Natural killer cell (primary cell): ENCODE measurements around the gene DNAH7. TPM values are rescaled to one million over a fixed set of nuclear protein-coding genes. Genes with fewer than 3 reads are reported as not detected.

Experiments
- ATAC-seq, 3 donors: fragments of 150-1000 bp in 2 of 3; fragments of 200-7000 bp in 1 of 3; cut with Tn5 transposase; 1 replicate in 1 of 3; 2 replicates in 2 of 3; pipeline ENCODE4 v1.10.0; 2021; ENCODE audit warnings: mild to moderate bottlenecking in 2 of 3, moderate library complexity in 2 of 3
- DNase-seq, 2 donors: peaks; one replicate each; pipeline versions ENCODE4 v3.0.0 to v3.0.0-alpha.2; 2013 to 2021; ENCODE audit warnings: mixed read lengths in 1 of 2
- H3K27ac ChIP-seq: one replicate; pipeline ENCODE4 v1.5.1; 2013; ENCODE audit warnings: mild to moderate bottlenecking, low read length
- H3K27me3 ChIP-seq: one replicate; pipeline ENCODE4 v1.6.1; 2013; ENCODE audit warnings: low read length; ENCODE audit not compliant: control insufficient read depth, insufficient read depth
- H3K36me3 ChIP-seq: one replicate; pipeline ENCODE4 v1.6.1; 2013; ENCODE audit warnings: low read length; ENCODE audit not compliant: control insufficient read depth, insufficient read depth
- H3K4me1 ChIP-seq: one replicate; pipeline ENCODE4 v1.6.1; 2013; ENCODE audit warnings: low read length; ENCODE audit not compliant: control insufficient read depth, insufficient read depth
- H3K4me3 ChIP-seq: one replicate; pipeline ENCODE4 v1.5.1; 2013; ENCODE audit warnings: low read length
- H3K9me3 ChIP-seq: one replicate; pipeline ENCODE4 v1.6.1; 2013; ENCODE audit warnings: low read length; ENCODE audit not compliant: control insufficient read depth, insufficient read depth
- H3K27ac Mint-ChIP-seq, 2 donors: one replicate each; pipeline ENCODE4 v1.8.0; 2022; ENCODE audit warnings: mild to moderate bottlenecking in 2 of 2, mixed read lengths in 2 of 2, moderate library complexity in 1 of 2
- H3K27me3 Mint-ChIP-seq, 2 donors: one replicate each; pipeline ENCODE4 v1.8.0; 2022; ENCODE audit warnings: low read depth in 2 of 2, mixed read lengths in 2 of 2
- H3K36me3 Mint-ChIP-seq: one replicate; pipeline ENCODE4 v1.8.0; 2022; ENCODE audit warnings: mixed read lengths
- H3K4me1 Mint-ChIP-seq, 2 donors: one replicate each; pipeline ENCODE4 v1.8.0; 2022; ENCODE audit warnings: mixed read lengths in 2 of 2
- H3K4me3 Mint-ChIP-seq: one replicate; pipeline ENCODE4 v1.8.0; 2022; ENCODE audit warnings: mild to moderate bottlenecking, moderate library complexity, mixed read lengths
- H3K9me3 Mint-ChIP-seq, 2 donors: one replicate each; pipeline ENCODE4 v1.8.0; 2022; ENCODE audit warnings: mixed read lengths in 2 of 2
- WGBS: methylation state at CpG from one replicate; pipeline ENCODE4 v1.1.7; 2013; ENCODE audit warnings: missing lambda C conversion rate; ENCODE audit not compliant: insufficient coverage; 5-methylcytosine and 5-hydroxymethylcytosine counted together
- intact Hi-C: fragments of 100-400 bp; cut with micrococcal nuclease; formaldehyde crosslinking; loops from one replicate; pipeline ENCODE4 v1.14.2; 2022
- total RNA-seq, 4 donors: library from RNA; stranded (reverse); fragments of 120-200 nt in 1 of 4; gene quantifications; one replicate each; pipeline versions ENCODE4 v1.2.3 to v1.2.4, GENCODE V29; 2013 to 2022
- TF ChIP-seq, protein P1 (sequence below): fragments of 200-600 bp; IDR thresholded peaks from one replicate; pipeline ENCODE4 v1.8.0; 2022; ENCODE audit warnings: antibody characterized with exemption

DNAH7 gene
- total RNA-seq, 3 donors from 2014 or later (not counting 1 experiment from before 2014, with no cell fraction given): 0.07 to 0.20 TPM; not detected in 1

- DNase-seq (no peak), ATAC-seq (no peak)
- H3K4me3 Mint-ChIP-seq: no peak overlapping the region
- TF ChIP-seq, protein P1, sequence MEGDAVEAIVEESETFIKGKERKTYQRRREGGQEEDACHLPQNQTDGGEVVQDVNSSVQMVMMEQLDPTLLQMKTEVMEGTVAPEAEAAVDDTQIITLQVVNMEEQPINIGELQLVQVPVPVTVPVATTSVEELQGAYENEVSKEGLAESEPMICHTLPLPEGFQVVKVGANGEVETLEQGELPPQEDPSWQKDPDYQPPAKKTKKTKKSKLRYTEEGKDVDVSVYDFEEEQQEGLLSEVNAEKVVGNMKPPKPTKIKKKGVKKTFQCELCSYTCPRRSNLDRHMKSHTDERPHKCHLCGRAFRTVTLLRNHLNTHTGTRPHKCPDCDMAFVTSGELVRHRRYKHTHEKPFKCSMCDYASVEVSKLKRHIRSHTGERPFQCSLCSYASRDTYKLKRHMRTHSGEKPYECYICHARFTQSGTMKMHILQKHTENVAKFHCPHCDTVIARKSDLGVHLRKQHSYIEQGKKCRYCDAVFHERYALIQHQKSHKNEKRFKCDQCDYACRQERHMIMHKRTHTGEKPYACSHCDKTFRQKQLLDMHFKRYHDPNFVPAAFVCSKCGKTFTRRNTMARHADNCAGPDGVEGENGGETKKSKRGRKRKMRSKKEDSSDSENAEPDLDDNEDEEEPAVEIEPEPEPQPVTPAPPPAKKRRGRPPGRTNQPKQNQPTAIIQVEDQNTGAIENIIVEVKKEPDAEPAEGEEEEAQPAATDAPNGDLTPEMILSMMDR: no peak
- Histone ChIP-seq H3K27me3 (no peaks in the 10 kb centered on the region), H3K36me3 (no peaks in the 10 kb centered on the region), H3K9me3 (no peaks in the 10 kb centered on the region), H3K4me1 (no peaks in the 10 kb centered on the region), H3K4me3 (no peak overlapping the region), H3K27ac (no peak overlapping the region)
- WGBS: 100% methylated on average over 2 of the region's 2 CpGs
- no peak overlapping the region for H3K27ac Mint-ChIP-seq
- no peaks in the 10 kb centered on the region for H3K4me1 Mint-ChIP-seq
- intact Hi-C loops: no loop called here
- no peaks in the 10 kb centered on the region for H3K27me3 Mint-ChIP-seq
- H3K9me3 Mint-ChIP-seq: no peaks in the 10 kb centered on the region
- no peaks in the 10 kb centered on the region for H3K36me3 Mint-ChIP-seq
Measured at GRCh38 chr2:195959341-195959740, 109.3 kb downstream of the DNAH7 start.

GRCh38 chr2:195956725-195957124 is 111.9 kb downstream of the DNAH7 start:
- DNase-seq: no peak
- intact Hi-C loops: no loop called here
- Histone ChIP-seq H3K4me3 (no peak overlapping the region), H3K27me3 (no peaks in the 10 kb centered on the region), H3K36me3 (no peaks in the 10 kb centered on the region), H3K4me1 (no peaks in the 10 kb centered on the region), H3K27ac (no peak overlapping the region), H3K9me3 (no peaks in the 10 kb centered on the region)
- peaks cover 3% of the 10 kb centered on the region in 2 donors for H3K9me3 Mint-ChIP-seq
- H3K27me3 Mint-ChIP-seq: no peaks in the 10 kb centered on the region
- no peaks in the 10 kb centered on the region for H3K4me1 Mint-ChIP-seq
- TF ChIP-seq, protein P1: no peak
- no peak for ATAC-seq
- 96% methylated on average over 3 of the region's 3 CpGs for WGBS
- no peaks in the 10 kb centered on the region for H3K36me3 Mint-ChIP-seq
- H3K4me3 Mint-ChIP-seq: no peak overlapping the region
- H3K27ac Mint-ChIP-seq: no peak overlapping the region

- H3K4me1 Mint-ChIP-seq: no peaks in the 10 kb centered on the region
- H3K27me3 ChIP-seq: no peaks in the 10 kb centered on the region
- intact Hi-C loops: no loop called here
- H3K4me1 ChIP-seq: no peaks in the 10 kb centered on the region
- no peak overlapping the region for H3K4me3 ChIP-seq
- H3K27ac ChIP-seq: no peak overlapping the region
- peaks cover 0 to 3% of the 10 kb centered on the region in 2 donors for H3K27me3 Mint-ChIP-seq
- no peak for DNase-seq
- H3K4me3 Mint-ChIP-seq: no peak overlapping the region
- H3K36me3 ChIP-seq: no peaks in the 10 kb centered on the region
- H3K9me3 ChIP-seq: no peaks in the 10 kb centered on the region
- TF ChIP-seq, protein P1: no peak
- no peak for ATAC-seq
- no peaks in the 10 kb centered on the region for H3K36me3 Mint-ChIP-seq
- H3K9me3 Mint-ChIP-seq: peaks cover 3 to 6% of the 10 kb centered on the region in 2 donors
- H3K27ac Mint-ChIP-seq: no peak overlapping the region
Measured at GRCh38 chr2:195945056-195945455, 123.6 kb downstream of the DNAH7 start.

GRCh38 chr2:195937176-195937575 is 131.5 kb downstream of the DNAH7 start:
- Mint-ChIP-seq H3K27ac (no peak overlapping the region), H3K4me3 (no peak overlapping the region), H3K9me3 (peaks cover 2 to 3% of the 10 kb centered on the region in 2 donors), H3K36me3 (no peaks in the 10 kb centered on the region), H3K4me1 (no peaks in the 10 kb centered on the region), H3K27me3 (peaks cover 3 to 14% of the 10 kb centered on the region in 2 donors)
- no peaks in the 10 kb centered on the region for H3K4me1 ChIP-seq
- no peaks in the 10 kb centered on the region for H3K9me3 ChIP-seq
- no peak overlapping the region for H3K27ac ChIP-seq
- H3K36me3 ChIP-seq: no peaks in the 10 kb centered on the region
- no peaks in the 10 kb centered on the region for H3K27me3 ChIP-seq
- TF ChIP-seq, protein P1: no peak
- intact Hi-C loops: no loop called here
- no peak overlapping the region for H3K4me3 ChIP-seq
- no peak for DNase-seq
- ATAC-seq: no peak
